ENCODE measurements around the gene AS3MT.
"Not testable (repeated sequence)": the region's sequence is repeated elsewhere in the genome, so short reads cannot be mapped to it uniquely, and the experiment has no call there.

Gene AS3MT

GRCh38 chr10:102869258-102870198 lies at the start of gene AS3MT:
AS3MT (plus strand) TSS chr10:102869470; CDS start chr10:102869593, 123 bp downstream.
- DNase-seq (ENCODE audit: low read depth): no peak

GRCh38 chr10:102820008-102820407 lies 49.3 kb upstream of the AS3MT start:
- DNase-seq (ENCODE audit: low read depth): not testable (repeated sequence)

- no peak for DNase-seq (ENCODE audit: low read depth)
Measured at GRCh38 chr10:102822222-102822621, 47.0 kb upstream of the AS3MT start.

- DNase-seq (ENCODE audit: low read depth): no peak
Measured at GRCh38 chr10:102824664-102825063, 44.6 kb upstream of the AS3MT start.

- DNase-seq (ENCODE audit: low read depth): no peak
Measured at GRCh38 chr10:102826148-102826796, 43.0 kb upstream of the AS3MT start.

GRCh38 chr10:102827597-102827975 lies 41.7 kb upstream of the AS3MT start:
- DNase-seq (ENCODE audit: low read depth): no peak

- no peak for DNase-seq (ENCODE audit: low read depth)
Measured at GRCh38 chr10:102831322-102832071, 37.8 kb upstream of the AS3MT start.

- no peak for DNase-seq (ENCODE audit: low read depth)
Measured at GRCh38 chr10:102832248-102832647, 37.0 kb upstream of the AS3MT start.

GRCh38 chr10:102832987-102833386 lies 36.3 kb upstream of the AS3MT start:
- no peak for DNase-seq (ENCODE audit: low read depth)

- no peak for DNase-seq (ENCODE audit: low read depth)
Measured at GRCh38 chr10:102834143-102834542, 35.1 kb upstream of the AS3MT start.

- DNase-seq (ENCODE audit: low read depth): peak; percentile 60
Measured at GRCh38 chr10:102835007-102835482, 34.2 kb upstream of the AS3MT start.

GRCh38 chr10:102837230-102837721 lies 32.0 kb upstream of the AS3MT start, which contains the start of gene CYP17A1:
CYP17A1 (minus strand) TSS chr10:102837413; CDS start chr10:102837361, 52 bp downstream.
- DNase-seq (ENCODE audit: low read depth): no peak

GRCh38 chr10:102838276-102838927 lies 30.9 kb upstream of the AS3MT start:
- DNase-seq (ENCODE audit: low read depth): not testable (repeated sequence)

- DNase-seq (ENCODE audit: low read depth): no peak
Measured at GRCh38 chr10:102841827-102842345, 27.4 kb upstream of the AS3MT start.

- DNase-seq (ENCODE audit: low read depth): not testable (repeated sequence)
Measured at GRCh38 chr10:102843139-102843538, 26.1 kb upstream of the AS3MT start.

GRCh38 chr10:102844190-102844776 lies 25.0 kb upstream of the AS3MT start:
- DNase-seq (ENCODE audit: low read depth): not testable (repeated sequence)

- DNase-seq (ENCODE audit: low read depth): no peak
Measured at GRCh38 chr10:102845352-102845902, 23.8 kb upstream of the AS3MT start.

GRCh38 chr10:102850025-102850518 lies 19.2 kb upstream of the AS3MT start:
- no peak for DNase-seq (ENCODE audit: low read depth)

- DNase-seq (ENCODE audit: low read depth): not testable (repeated sequence)
Measured at GRCh38 chr10:102853237-102853636, 16.0 kb upstream of the AS3MT start.

- DNase-seq (ENCODE audit: low read depth): not testable (repeated sequence)
Measured at GRCh38 chr10:102855731-102856436, 13.4 kb upstream of the AS3MT start.
